Type B pancreatic cell (in vitro differentiated cells): Measurements from ENCODE around the gene GPRIN3. TPM values are rescaled to one million over a fixed set of nuclear protein-coding genes. Genes with fewer than 3 reads are reported as not detected.

ENCODE experiments used
- DNase-seq: peaks from one replicate; pipeline ENCODE4 v3.0.0; 2021; ENCODE audit warnings: mixed read lengths; ENCODE audit not compliant: unreplicated experiment; ENCODE audit errors: extremely low spot score
- H3K27ac Mint-ChIP-seq: 2 replicates; pipeline ENCODE4 v1.8.0; 2021; ENCODE audit warnings: mild to moderate bottlenecking, mixed read lengths
- H3K27me3 Mint-ChIP-seq: 2 replicates; pipeline ENCODE4 v1.8.0; 2021; ENCODE audit warnings: mixed read lengths
- H3K36me3 Mint-ChIP-seq: 2 replicates; pipeline ENCODE4 v1.8.0; 2021; ENCODE audit warnings: mixed read lengths
- H3K4me1 Mint-ChIP-seq: one replicate; pipeline ENCODE4 v1.8.0; 2021; ENCODE audit warnings: mixed read lengths; ENCODE audit not compliant: unreplicated experiment
- H3K4me3 Mint-ChIP-seq: 2 replicates; pipeline ENCODE4 v1.8.0; 2021; ENCODE audit warnings: mild to moderate bottlenecking, mixed read lengths
- H3K9me3 Mint-ChIP-seq: 2 replicates; pipeline ENCODE4 v1.8.0; 2021; ENCODE audit warnings: mixed read lengths
- CTCF ChIP-seq: fragments of 200-600 bp; sonication (generic); conservative IDR thresholded peaks from 2 replicates; pipeline ENCODE4 v1.5.0; 2021; ENCODE audit warnings: antibody characterized with exemption, mild to moderate bottlenecking
- total RNA-seq: library from RNA; stranded (reverse); gene quantifications from 2 replicates; pipeline ENCODE4 v1.2.1, GENCODE V29; 2021; ENCODE audit warnings: low replicate concordance

GPRIN3 gene
- total RNA-seq, 1 donor from 2014 or later, result 4.5 TPM

GRCh38 chr4:89329280-89329679, 21.7 kb upstream of the GPRIN3 start:
- no peaks in the 10 kb centered on the region for H3K4me1 Mint-ChIP-seq
- DNase-seq, result no peak
- H3K4me3 Mint-ChIP-seq, result no peak overlapping the region
- TF ChIP-seq CTCF, result no peak
- H3K27ac Mint-ChIP-seq, result no peak overlapping the region
- peaks cover 5% of the 10 kb centered on the region for H3K9me3 Mint-ChIP-seq
- no peaks in the 10 kb centered on the region for H3K36me3 Mint-ChIP-seq
- H3K27me3 Mint-ChIP-seq, result peaks cover 3% of the 10 kb centered on the region

DNA sequence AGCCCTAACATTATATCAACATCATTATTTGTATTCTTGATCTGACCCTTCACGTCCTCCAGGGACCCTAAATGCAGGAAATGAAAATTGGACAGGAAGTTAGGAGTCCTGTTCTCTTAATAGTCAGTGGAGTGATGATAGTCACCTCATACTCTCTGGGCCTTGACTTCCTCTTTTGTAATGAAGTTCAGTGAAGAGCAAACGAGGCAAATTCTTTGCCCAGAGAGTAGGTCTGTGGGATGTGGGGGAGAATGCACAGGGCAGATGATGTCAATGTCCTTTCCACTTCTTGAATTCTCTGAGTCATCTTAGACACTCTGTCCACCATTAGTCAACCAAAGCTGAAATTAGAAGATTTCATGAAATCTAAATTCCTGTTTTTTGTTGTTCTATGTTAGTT, 17.1 kb upstream of the GPRIN3 start:
- Mint-ChIP-seq H3K4me1 (no peaks in the 10 kb centered on the region), H3K9me3 (no peaks in the 10 kb centered on the region), H3K27me3 (no peaks in the 10 kb centered on the region), H3K27ac (no peak overlapping the region), H3K4me3 (no peak overlapping the region), H3K36me3 (no peaks in the 10 kb centered on the region)
- DNase-seq, result no peak
- no peak for TF ChIP-seq CTCF

- DNase-seq, result no peak
- no peak for TF ChIP-seq CTCF
Measured at GRCh38 chr4:89322671-89323070, 15.1 kb upstream of the GPRIN3 start.

DNA sequence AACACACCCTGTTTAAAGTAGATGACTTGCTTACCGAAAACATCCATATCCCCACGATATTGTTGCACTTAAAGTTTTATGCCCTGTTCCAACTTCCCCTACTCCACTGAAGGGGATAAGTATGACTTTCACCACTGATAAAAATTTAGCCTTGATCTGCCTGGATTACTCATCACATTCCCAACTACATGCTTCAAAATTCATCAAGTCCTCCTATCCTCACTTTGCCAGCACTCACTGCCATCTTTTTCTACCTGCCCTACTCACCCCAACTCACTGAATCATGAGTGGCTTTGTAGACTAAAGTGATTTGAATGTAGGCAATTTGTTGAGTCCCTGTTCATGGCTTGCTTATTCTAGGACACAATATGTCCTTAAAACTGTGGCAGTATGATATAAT, 12.2 kb upstream of the GPRIN3 start:
- no peaks in the 10 kb centered on the region for H3K36me3 Mint-ChIP-seq
- H3K4me3 Mint-ChIP-seq, result no peak overlapping the region
- H3K9me3 Mint-ChIP-seq, result no peaks in the 10 kb centered on the region
- H3K4me1 Mint-ChIP-seq, result peaks cover 9% of the 10 kb centered on the region
- no peaks in the 10 kb centered on the region for H3K27me3 Mint-ChIP-seq
- DNase-seq, result no peak
- TF ChIP-seq CTCF, result no peak
- no peak overlapping the region for H3K27ac Mint-ChIP-seq

More at GRCh38 chr4:89322671-89323070, 15.1 kb upstream of the GPRIN3 start:
- Mint-ChIP-seq H3K27ac (no peak overlapping the region), H3K27me3 (no peaks in the 10 kb centered on the region), H3K4me1 (no peaks in the 10 kb centered on the region), H3K9me3 (no peaks in the 10 kb centered on the region), H3K4me3 (no peak overlapping the region), H3K36me3 (no peaks in the 10 kb centered on the region)

DNA sequence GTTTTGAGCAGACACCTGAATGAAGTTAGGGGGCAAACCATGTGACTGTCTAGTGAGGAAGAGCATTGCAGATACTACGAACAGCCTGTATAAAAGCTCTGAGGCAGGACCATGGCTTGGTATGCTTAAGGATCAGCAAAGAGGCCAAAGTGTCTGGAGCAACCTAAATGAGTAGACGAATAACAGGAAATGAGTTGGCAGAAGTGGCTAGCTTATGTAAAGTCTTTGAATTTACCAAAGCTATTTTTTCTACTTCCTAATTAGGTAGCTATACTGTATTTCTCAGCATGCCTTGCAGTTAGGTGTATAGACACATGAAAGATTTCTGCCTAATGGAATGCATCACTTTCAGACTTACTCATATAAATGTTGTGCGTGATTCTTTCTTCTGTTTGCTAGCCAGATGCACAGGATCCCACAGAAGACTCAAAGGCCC, 9.3 kb upstream of the GPRIN3 start:
- DNase-seq, result no peak
- H3K27me3 Mint-ChIP-seq, result peaks cover 4% of the 10 kb centered on the region

More for the DNA sequence above, 9.3 kb upstream of the GPRIN3 start:
- Mint-ChIP-seq H3K27ac (no peak overlapping the region), H3K4me1 (peaks cover 9% of the 10 kb centered on the region), H3K36me3 (no peaks in the 10 kb centered on the region), H3K9me3 (no peaks in the 10 kb centered on the region), H3K4me3 (no peak overlapping the region)
- no peak for TF ChIP-seq CTCF
